ENCODE results near the gene TEX38.
"Not testable (repeated sequence)": the region's sequence is repeated elsewhere in the genome, so short reads cannot be mapped to it uniquely, and the experiment has no call there.

The TEX38 gene

DNA sequence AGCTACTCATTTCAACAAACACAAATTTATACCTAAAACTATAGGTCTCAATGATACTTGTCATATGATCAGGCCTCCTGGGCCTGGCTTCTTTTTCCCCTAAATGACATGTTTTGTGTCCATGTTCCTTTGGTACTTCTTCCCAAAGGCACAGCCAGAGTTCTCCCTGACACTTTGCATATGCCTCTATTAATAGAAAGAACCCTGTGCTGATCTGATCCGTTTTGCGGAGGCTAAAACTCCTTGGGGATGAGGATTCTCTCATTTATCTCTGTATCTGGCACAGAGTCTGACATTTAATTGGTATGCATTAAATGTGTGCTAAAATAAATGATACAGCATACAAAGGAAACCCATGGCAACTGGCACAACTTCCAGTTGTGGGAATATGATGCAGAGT is 15.0 kb upstream of the TEX38 start:
- FAIRE-seq = no peak

DNA sequence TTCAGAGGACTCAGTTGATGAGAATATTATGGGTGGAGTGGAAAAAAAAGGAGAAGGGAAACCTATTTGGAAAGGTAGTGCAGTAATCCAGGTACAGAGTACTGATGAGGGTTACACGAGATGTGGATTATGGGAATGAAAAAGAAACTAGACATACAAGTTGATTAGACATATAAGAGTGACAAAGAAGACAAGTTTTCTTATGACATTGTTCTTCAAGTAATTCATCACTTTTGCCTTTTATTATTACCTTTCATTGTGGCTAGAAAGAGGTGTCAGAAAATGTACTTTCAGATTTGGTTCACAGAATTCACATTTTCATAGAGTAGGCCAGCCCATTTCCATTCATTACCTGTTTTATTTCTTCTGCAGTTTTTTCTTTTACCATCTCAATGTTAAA is 13.9 kb upstream of the TEX38 start:
- FAIRE-seq = no peak

DNA sequence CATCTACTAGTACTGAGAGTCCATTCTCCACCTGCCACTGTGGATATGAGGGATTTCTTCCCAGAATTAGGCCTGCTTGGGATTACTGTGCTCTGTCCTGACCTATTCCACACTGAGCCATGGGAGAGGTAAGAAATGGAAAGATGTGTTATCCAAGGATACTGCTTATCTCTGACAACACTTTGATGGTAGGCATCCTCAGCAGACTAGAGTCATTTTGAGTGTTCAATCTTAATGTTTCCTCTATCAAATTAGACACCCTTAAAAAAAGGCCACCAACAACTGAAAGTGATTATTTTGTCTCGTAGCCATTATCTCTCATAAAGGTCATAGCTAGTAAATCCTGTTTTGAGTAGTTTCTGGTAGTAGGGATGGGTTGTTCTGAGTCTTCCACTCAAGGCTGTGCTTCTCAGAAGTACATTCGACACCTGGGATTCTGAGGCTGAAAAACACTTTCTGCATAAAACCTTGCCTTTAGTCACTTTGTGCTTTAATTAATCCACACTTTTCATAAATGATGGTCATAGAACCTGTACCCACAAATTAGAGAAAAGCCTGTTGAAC is 12.3 kb upstream of the TEX38 start:
- FAIRE-seq = no peak

DNA sequence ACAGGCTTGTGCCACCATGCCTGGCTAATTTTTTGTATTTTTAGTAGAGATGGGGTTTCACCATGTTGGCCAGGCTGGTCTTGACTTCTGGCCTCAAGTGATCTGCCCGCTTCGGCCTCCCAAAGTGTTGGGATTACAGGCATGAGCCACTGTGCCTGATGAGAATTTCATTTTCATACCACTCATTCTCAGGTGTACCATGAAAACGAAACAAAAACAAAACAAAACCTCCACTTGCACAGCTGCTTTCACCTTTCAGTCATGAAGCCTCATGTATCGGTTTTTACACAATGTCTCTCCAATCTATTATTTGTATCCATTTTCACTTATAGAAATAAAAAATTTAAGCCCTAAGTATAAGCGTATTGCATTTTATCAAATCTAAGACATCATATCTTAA is 11.5 kb upstream of the TEX38 start:
- FAIRE-seq = not testable (repeated sequence)

DNA sequence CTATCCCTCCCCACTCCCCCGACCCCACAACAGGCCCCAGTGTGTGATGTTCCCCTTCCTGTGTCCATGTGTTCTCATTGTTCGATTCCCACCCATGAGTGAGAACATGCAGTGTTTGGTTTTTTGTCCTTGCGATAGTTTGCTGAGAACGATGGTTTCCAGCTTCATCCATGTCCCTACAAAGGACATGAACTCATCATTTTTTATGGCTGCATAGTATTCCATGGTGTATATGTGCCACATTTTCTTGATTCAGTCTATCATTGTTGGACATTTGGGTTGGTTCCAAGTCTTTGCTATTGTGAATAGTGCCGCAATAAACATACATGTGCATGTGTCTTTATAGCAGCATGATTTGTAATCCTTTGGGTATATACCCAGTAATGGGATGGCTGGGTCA is 8.7 kb upstream of the TEX38 start:
- not testable (repeated sequence) for FAIRE-seq

DNA sequence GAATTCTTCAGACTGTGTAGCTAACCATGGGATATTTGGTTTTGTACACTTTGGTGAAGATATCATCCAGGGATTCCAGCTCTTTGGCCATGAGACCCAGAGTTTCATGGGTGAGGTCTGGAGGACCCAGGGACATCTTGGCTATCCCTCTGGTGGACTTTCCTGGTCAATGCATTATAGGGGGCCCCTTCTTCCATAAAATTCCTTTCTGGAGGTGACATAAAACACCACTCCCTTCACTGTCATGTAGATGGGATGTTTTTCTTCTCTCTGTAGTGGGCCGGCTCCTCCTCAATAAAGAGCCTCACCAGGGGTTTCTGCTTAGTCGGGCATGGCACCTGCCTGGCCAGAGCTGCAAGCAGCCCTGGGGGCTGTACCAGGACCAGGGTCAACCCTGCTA is 5.7 kb upstream of the TEX38 start:
- no peak for FAIRE-seq

DNA sequence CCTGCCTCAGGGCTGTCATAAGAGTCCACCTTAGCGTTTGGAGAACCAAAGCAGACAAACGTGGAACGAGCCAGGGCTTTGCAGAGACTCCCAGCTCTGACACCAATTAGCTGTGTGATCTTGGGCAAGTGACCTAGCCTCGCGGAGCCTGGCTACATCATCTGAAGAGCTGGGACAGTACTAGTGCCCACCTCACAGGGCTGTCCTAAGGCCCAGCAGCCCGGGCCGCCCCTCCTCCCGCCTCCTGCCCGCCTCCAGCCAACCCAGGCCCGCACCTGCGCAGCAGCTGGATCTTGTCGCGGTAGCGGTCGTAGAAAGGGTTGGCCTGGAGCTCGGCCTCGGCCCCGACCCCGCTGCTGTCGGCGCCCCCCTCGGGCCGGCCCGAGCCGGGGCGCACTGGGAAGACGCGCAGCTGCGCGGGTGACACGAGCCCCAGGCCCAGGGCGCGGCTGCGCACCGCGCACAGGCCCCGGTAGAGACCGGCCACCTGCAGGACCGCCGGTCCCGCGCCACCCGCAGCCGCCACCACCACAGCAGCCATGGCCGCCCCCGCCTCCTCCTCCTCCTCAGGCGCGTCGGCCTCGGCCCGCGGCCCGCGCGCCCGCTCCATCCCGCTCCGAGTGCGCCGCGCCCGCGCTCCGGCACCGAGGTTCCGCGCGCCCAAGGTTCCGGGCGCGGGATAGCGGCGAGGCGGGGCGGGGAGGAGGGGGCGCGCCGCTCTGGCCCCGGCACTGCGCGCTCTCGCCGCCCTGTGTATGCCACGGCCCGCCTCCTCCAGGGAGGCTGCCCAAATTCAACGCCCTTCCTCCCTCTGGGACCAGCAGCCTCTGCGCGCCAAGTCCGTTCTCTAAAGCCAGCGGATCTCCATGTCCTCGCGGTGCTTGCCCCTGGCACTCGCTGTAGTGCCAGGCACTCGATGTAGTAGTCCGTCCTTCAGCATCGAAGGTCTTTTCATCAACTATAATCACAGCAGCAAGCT is 3.6 kb upstream of the TEX38 start, which contains the start of gene ATPAF1:
ATPAF1 (minus strand) TSS at position 583 of the 979 bp plus-strand sequence; CDS start at position 541, 42 bp downstream.
- FAIRE-seq = no peak

DNA sequence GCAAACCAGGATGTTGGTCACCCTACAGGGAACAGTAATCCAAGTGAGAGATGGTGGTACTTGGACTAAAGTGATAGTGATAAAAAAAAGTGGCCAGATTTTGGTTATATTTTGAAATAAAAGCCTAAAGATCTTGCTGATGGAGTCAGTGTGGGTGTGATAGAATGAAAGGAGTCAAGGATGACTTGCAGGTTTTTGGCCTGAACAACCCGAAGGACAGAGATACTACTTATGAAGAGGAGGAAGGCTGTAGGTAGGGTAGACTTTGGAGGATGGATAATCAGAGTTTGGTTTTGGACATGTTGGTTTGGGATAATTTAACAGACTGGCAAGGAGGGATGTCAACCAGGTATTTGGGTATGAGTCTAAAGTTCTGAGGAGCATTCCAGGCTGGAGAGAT is 1.5 kb upstream of the TEX38 start:
- FAIRE-seq = no peak

DNA sequence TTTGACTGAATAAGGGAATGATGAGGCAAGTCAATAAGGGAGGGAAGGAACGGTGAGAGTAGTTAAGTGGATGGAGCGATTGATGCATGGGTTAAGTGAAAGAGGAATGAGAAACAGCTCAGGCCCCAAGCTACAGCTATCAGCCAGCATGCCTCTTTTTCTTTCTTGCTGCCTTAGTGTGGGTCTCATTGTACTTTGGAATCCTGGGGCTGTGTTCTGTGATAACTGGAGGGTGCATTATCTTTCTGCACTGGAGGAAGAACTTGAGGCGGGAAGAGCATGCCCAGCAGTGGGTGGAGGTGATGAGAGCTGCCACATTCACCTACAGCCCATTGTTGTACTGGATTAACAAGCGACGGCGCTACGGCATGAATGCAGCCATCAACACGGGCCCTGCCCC is 1.0 kb downstream of the TEX38 start:
- no peak for FAIRE-seq

DNA sequence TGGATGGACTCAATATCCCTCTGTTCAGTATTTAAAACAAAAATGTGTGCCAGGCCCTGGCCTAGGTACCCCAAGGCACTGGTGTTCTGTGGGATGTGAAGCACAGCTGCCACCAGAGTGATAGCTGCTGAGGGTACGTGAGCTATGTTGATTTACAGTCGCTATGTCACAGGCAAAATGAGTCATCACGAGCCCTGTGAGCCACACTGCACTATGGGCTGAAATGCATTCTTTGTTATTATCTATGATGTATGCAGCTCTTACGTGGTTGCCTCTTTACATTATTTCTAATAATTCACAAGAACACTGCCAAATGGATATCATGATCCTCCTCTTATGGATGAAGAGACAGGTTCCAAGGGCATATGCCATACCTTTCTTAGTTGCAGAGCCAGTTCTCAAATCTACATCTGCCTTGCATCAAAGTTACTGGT is 2.1 kb downstream of the TEX38 start:
- no peak for FAIRE-seq

DNA sequence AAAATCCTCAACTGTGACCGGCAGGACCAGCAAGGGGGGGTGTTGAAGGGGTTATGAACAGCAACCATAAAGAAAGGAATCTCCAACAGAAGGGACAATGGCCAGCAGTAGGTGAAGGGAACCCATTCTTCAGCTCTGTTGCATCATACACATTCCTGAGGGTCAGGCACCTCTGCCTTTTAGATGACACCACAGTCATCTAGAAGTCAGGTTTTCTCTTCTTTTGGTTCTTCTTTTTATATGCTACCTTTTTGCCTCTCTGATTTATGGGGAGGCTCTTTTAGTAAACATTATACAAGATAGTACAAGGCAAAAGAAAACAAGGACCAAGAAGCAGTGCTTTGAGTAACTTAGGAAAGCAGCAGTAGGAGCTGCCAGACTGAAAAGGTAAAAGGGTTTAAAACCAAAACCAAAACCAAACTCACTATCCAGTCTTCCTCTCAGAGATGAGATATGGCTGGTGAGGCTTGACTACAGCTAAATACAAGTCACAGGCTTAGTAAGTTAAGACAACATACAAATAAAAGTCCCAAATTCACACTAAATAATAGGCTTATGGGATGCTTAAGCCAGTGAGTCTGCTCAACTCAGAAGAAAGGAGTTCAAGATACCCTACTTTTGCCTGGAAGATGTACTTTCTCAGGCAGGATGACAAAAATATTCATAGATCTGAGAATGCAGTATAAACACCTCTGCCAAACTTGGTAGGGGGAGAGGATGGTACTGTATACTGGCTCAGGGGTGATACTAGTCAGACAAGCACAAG is 4.1 kb downstream of the TEX38 start:
- FAIRE-seq = no peak

DNA sequence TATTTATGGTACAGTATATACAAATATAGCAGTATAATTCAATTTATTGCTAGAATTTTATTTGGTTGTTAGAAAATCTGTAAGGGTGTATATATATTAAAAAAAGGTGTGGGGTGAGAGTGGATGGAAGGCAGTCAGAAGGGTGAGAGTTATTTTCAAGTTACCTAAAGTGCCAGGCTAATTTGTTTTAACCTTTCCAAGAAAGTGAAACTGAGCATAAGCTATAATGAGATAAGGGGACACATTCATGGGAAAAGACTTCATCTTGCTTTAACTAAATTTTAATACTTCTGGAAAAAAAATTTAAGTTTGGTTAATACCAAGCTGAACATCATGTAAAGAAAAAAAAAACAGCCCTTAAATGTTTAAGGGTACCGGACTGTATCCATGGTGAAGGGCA is 4.9 kb downstream of the TEX38 start:
- FAIRE-seq = no peak

DNA sequence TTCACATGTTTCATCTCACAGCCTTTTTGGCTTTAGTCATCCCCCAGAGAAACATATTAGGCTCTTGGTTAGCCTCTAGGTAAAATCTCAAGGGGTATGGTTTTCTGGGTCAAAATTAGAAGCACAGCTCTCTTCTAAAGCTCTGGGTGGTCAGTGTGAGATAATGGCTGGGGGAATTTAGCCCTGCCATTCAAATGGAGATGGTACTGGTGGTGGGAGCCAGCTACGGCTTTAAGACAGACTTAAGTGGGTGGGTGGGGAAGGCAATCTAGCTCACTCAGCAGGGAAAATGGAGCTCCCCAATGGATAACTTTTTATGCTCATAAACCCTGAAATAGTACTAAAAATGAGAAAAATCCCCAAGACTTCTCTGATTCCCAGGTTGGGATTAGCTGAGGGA is 5.7 kb downstream of the TEX38 start:
- FAIRE-seq = no peak

DNA sequence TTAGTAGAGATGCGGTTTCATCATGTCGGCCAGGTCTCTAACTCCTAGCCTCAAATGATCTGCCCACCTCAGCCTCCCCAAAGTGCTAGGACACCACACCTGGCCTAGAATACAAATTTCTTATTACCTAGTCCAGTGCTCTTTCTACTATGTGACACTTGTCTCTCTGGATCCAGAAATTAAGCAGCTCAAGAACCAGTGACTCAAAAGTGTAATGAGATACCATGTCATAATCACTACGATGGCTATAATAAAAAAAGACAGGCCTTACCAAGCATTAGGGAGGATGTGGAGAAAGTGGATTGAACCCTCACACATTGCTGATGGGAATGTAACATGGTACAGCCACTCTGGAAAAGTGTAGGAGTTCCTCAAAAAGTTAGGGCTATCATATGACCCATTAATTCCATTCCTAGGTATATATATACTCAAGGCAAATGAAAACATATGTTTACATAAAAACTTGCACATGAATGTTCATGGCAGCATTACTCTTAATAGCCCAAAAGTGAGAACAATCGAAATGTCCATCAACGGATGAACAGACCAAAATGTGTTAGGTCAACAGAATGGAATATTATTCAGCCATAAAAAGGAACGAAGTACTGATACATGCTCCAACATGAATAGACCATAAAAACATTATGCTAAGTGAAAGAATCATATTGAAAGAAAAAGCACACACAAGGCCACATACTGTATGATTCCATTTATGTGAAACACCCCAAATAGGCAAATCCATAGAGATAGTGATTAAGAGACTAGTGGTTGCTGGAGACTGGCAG is 8.3 kb downstream of the TEX38 start:
- FAIRE-seq = no peak

DNA sequence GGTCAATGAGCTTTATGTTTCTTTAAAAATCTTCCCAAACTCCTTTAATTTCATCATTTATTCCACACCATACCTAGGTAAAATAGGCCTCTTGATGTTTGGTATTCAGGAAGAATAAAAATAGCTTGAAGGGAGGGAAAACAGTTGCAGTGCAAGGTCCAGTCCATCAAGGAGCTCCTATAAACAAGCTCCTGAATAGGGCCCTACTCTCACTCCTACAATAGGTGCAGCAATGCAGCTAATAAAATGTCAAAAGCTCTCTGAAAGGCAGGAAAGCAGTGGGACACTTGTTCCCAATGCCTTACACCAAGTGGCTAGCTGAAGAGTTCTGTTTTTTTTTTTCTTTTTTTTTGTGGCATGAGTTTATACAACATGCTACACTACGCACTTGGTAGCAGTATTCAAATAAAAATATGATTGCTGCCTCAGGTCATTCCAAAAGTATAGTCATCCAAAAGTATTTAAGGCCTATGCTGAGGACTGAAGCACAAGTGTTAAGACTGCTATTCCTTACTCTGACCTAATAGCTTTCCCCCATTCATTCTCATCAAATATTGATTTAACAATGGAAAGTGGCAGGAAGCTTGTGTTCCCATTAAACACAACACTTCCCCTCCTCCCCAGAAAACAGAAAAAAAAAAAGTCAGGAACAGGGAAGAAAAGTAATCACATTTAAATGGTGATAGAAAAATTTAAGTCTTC is 9.8 kb downstream of the TEX38 start:
- FAIRE-seq = no peak

DNA sequence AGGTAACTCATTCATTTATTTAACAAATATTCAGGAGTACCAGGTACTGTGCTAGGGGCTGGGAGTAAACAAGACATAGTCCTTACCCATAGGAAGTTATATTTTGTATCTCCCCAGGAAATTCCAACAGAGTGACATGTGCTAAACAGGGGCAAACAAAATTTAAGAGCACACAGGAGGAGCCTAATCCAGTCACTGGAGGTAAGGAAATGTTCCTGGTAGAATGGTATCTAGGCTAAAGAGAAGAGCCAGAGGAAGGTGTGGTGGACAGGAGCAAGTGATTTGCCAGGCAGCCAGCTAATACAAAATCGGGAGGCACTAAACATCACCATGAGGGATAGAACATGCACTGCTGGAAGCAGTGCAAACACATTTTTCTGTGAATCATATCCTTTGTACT is 10.4 kb downstream of the TEX38 start:
- FAIRE-seq = no peak

DNA sequence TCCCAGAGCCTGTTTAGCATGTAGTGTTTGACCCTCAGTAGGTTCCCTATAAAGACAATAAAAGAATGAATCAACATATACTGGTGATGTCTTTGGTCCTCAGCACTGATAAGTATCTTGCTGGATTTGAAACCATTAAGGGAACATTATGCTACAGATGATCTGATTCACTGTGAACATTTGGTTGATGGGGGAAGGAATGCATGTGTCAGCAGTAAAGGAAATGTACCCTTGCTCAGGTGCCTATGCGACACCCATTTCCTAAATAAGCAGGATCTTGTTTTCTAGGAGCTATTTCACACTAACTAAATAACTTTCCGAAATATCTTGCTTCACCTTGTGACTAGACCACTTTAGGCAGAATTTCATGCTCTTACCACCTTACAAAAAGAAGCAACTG is 13.0 kb downstream of the TEX38 start:
- FAIRE-seq = no peak

DNA sequence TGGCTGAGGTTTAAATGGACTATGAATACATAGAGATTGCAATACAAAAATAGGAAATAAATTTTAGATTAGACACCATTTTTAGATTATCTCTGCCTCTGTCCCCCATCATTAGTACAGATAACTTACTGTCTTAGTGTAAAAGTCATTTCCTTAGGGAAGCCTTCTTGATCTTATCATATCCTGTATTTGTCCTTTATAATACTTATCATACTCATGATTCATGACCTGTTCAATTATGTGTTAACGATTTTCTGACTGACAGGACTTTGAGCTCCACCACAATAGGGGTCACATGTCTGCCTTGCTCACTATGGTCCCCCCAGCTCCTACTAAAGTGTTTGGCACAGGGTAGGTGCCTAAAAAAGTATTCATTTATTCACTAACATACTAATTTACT is 14.6 kb downstream of the TEX38 start:
- no peak for FAIRE-seq

DNA sequence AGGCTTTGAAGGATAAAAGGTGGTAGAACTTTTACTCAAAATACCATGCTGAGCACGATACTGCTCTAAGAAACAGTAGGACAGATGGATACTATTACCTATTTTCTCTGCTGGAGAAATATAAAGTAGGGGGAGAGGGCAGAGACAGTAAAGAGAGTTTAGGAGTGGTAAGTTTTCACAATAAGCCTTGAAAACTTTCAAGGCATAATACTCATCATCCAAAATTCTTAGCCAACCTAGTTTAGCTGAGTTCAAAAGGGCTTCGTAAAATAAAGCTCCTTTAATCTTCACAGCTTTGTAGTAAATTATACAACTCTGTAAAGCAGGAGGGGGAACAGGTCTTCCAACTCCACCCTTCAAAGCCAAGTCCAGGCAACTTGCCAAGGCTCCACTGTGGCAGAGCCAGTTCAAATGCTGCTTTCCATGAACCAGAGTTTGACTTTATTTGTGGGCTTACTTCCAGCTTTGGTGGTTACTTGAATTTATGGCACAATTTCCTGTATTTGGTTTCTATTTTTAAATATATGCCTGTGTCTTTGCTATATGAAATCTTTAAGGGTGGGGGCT is 15.5 kb downstream of the TEX38 start:
- no peak for FAIRE-seq

DNA sequence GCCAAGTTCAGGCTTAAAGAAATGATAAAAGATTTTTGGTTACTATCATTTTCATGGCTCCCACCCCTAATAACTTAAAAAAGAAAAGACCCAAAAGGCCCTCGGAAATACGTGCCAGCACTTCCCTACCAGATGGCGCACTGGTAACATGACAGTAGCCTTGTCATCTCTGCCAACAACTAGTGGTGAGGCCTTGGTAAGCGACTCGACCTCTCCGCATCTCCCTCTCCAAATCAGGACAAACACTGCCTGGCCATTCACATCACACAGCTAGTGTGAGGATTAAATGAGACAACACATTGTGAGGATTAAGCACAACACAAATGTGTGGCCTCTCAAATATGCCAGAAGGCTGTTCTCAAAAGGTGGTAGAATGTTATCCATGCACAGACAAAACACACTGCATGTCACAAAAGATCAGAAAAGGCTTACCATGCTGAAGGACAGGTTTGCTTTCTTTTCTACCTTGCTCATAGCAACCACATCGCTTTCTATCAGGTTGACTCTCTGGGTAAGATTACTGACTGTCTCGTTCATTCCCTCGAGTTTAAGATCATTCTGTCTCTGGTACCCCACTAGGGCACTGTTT is 16.4 kb downstream of the TEX38 start:
- no peak for FAIRE-seq

DNA sequence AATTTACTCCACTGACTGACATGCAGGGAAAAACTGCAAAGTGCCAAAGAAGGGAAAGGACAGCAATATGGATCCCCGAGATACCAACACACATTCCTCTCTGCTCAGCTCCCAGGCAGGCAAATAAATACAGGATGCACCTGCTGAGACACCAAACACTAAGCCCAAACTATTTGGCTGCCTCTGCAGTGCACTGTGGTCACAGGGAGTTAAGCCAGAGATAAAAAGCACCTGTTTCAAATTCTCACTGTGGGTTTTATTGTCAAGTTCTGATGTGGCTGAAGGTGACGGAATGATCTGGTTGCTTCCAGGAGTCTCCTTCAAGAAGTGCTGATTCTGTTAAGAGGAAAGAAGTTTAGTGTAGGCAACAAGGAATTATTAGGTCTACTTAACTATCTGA is 17.7 kb downstream of the TEX38 start:
- FAIRE-seq = no peak

Measured in A204.1 (cell line).